Neural cell (in vitro differentiated cells): Measurements from ENCODE around the gene PRKCQ. TPM values are rescaled to one million over a fixed set of nuclear protein-coding genes. Genes with fewer than 3 reads are reported as not detected.

Experiments used
- H2AFZ ChIP-seq: fragments of 200-600, 300-800 bp; sonication (generic), shearing (Covaris generic); 2 replicates; pipeline ENCODE4 v1.6.0; 2014; ENCODE audit warnings: low read depth, mild to moderate bottlenecking, antibody characterized with exemption, low read length, moderate library complexity
- H3F3A ChIP-seq: fragments of 200-600 bp; shearing (Covaris generic); 2 replicates; pipeline ENCODE4 v1.6.1; 2016; ENCODE audit warnings: mild to moderate bottlenecking, moderate library complexity, mixed read lengths, antibody characterized with exemption, low read length; ENCODE audit not compliant: insufficient read depth, poor library complexity, severe bottlenecking
- H3K27ac ChIP-seq: fragments of 200-600, 300-800 bp; sonication (generic), shearing (Covaris generic); 2 replicates; pipeline ENCODE4 v1.5.1; 2014; ENCODE audit warnings: mild to moderate bottlenecking, low read length, moderate library complexity
- H3K27me3 ChIP-seq: fragments of 300-800, 200-600 bp; sonication (generic), shearing (Covaris generic); 2 replicates; pipeline ENCODE4 v1.6.0; 2014; ENCODE audit warnings: mild to moderate bottlenecking, low read depth, low read length, moderate library complexity; ENCODE audit not compliant: insufficient read depth
- H3K36me3 ChIP-seq: fragments of 300-800, 200-600 bp; sonication (generic), shearing (Covaris generic); 2 replicates; pipeline ENCODE4 v1.5.1; 2014; ENCODE audit warnings: mild to moderate bottlenecking, antibody characterized with exemption, low read length, moderate library complexity; ENCODE audit not compliant: insufficient read depth
- H3K4me2 ChIP-seq: fragments of 300-800, 200-600 bp; sonication (generic), shearing (Covaris generic); 2 replicates; pipeline ENCODE4 v1.6.0; 2014; ENCODE audit warnings: mild to moderate bottlenecking, low read length
- H3K4me3 ChIP-seq: fragments of 300-800, 200-600 bp; sonication (generic), shearing (Covaris generic); 2 replicates; pipeline ENCODE4 v1.5.1; 2014; ENCODE audit warnings: mild to moderate bottlenecking, low read length, moderate library complexity
- H3K79me2 ChIP-seq: fragments of 200-600 bp; shearing (Covaris generic); replicated peaks from 2 replicates; pipeline ENCODE4 v1.6.0; 2014; ENCODE audit warnings: mild to moderate bottlenecking, low read length, moderate library complexity; ENCODE audit not compliant: insufficient read depth
- H3K9ac ChIP-seq: fragments of 300-800, 200-600 bp; sonication (generic), shearing (Covaris generic); 2 replicates; pipeline ENCODE4 v1.6.1; 2016; ENCODE audit warnings: mild to moderate bottlenecking, low read length, mixed read lengths
- H3K9me2 ChIP-seq: fragments of 200-600 bp; shearing (Covaris generic); 2 replicates; pipeline ENCODE4 v1.6.1; 2016; ENCODE audit warnings: mild to moderate bottlenecking, low read length, mixed read lengths; ENCODE audit not compliant: insufficient read depth
- H3K9me3 ChIP-seq: fragments of 200-600, 300-800 bp; sonication (generic), shearing (Covaris generic); 2 replicates; pipeline ENCODE4 v1.6.1; 2016; ENCODE audit warnings: mild to moderate bottlenecking, mixed run types, low read length, moderate library complexity, mixed read lengths
- H4K20me1 ChIP-seq: fragments of 200-600 bp; shearing (Covaris generic); 2 replicates; pipeline ENCODE4 v1.6.1; 2016; ENCODE audit warnings: mild to moderate bottlenecking, mixed run types; ENCODE audit not compliant: insufficient read depth
- EP300 ChIP-seq: fragments of 450-650 bp; conservative IDR thresholded peaks from 2 replicates; pipeline ENCODE4 v1.6.1; 2014; ENCODE audit warnings: antibody characterized with exemption, mild to moderate bottlenecking, moderate library complexity; ENCODE audit not compliant: poor library complexity, severe bottlenecking
- EZH2 ChIP-seq: fragments of 200-600, 300-800 bp; shearing (Covaris generic), sonication (generic); IDR thresholded peaks from 2 replicates; pipeline ENCODE4 v1.6.1; 2014; ENCODE audit warnings: antibody characterized with exemption, low read length, borderline replicate concordance, mild to moderate bottlenecking; ENCODE audit not compliant: insufficient read depth, poor library complexity, severe bottlenecking
- MXI1 ChIP-seq: fragments of 450-650 bp; conservative IDR thresholded peaks from 2 replicates; pipeline ENCODE4 v1.6.1; 2014; ENCODE audit warnings: antibody characterized with exemption, mild to moderate bottlenecking; ENCODE audit not compliant: poor library complexity, severe bottlenecking
- POLR2AphosphoS5 ChIP-seq: IDR thresholded peaks from 2 replicates; pipeline ENCODE4 v1.6.1; 2012
- RAD21 ChIP-seq: fragments of 450-650 bp; conservative IDR thresholded peaks from 2 replicates; pipeline ENCODE4 v1.6.1; 2014; ENCODE audit warnings: antibody characterized with exemption, mild to moderate bottlenecking, moderate library complexity
- SMC3 ChIP-seq: fragments of 450-650 bp; conservative IDR thresholded peaks from 2 replicates; pipeline ENCODE4 v1.6.1; 2014; ENCODE audit warnings: antibody characterized with exemption, mild to moderate bottlenecking, moderate library complexity; ENCODE audit not compliant: poor library complexity
- TAF1 ChIP-seq: IDR thresholded peaks from 2 replicates; pipeline ENCODE4 v1.6.1; 2012; ENCODE audit warnings: low read depth
- polyA plus RNA-seq: library from polyadenylated mRNA; depleted of rRNA; stranded (reverse); fragments of >200 nt; gene quantifications from 2 replicates; pipeline ENCODE4 v1.2.3, GENCODE V29; 2014
- TF ChIP-seq, protein P1 (sequence below): IDR thresholded peaks from 2 replicates; pipeline ENCODE4 v1.6.1; 2012; ENCODE audit warnings: borderline replicate concordance
- TF ChIP-seq, protein P2 (sequence below): fragments of 450-650 bp; IDR thresholded peaks from 2 replicates; pipeline ENCODE4 v1.5.1; 2014; ENCODE audit warnings: antibody characterized with exemption, mild to moderate bottlenecking, moderate library complexity; ENCODE audit not compliant: poor library complexity, severe bottlenecking

Gene PRKCQ
- polyA plus RNA-seq, 1 donor from 2014 or later, result 0.61 TPM

DNA sequence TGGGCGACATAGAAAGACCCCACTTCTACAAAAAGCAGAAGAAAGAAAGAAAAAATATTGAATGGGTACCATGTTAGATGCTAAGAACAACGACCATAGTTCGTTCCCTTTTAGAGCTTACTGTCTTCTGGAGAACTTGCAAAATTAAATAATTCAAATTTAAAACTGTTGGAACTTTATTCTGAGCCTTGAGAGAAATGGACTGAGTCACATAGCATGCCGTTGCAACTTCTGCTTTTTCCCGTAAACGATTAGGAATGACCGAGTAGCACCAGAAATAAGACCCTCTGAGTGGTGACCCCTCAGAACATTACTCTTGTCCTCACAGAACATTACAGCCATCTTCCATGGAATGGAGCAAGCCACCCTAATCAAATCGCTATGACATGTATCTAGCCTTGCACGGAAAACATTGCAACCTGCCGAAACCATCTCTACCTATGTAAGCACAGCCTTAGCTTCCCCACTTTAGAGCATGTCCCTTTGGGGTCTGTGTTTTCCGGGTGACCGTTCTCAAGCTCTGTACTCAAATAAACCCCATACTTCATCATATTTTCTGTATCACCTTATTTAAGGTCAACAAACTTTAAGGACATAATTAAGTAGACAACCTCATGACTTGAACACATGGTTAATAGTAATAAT lies 179.1 kb downstream of the PRKCQ start:
- H3K4me3 ChIP-seq, result no peak overlapping the region
- no peak overlapping the region for H3K4me2 ChIP-seq
- no peak overlapping the region for H3K9ac ChIP-seq

DNA sequence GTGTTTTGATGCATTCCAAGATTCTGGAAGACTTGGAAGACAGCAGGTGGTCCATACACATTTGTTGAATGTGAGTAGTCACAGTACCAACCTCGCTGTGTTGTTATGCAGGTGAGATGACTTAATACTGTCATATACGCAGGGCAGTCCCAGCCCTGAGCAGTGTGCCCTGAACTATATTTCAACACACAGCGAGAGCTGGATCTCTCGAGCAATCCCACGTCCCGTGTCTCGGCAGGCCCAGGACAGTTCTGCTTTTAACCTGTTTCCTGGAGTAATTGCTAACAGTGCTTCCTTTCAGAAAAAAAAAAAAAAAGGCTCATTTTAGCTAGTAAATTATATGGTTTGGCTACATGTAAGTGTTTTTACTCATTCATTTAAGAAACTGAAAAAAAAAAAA lies 179.7 kb downstream of the PRKCQ start:
- TF ChIP-seq RAD21 (no peak), MXI1 (no peak), EP300 (no peak), EZH2 (no peak), POLR2AphosphoS5 (no peak)
- Histone ChIP-seq H3K79me2 (no peaks in the 10 kb centered on the region), H3K9ac (no peak overlapping the region), H3K4me3 (no peak overlapping the region), H3K36me3 (no peaks in the 10 kb centered on the region), H2AFZ (no peak overlapping the region), H3K9me2 (no peaks in the 10 kb centered on the region), H3K27ac (no peak overlapping the region), H3F3A (no peaks in the 10 kb centered on the region), H4K20me1 (no peaks in the 10 kb centered on the region), H3K27me3 (no peaks in the 10 kb centered on the region), H3K9me3 (no peaks in the 10 kb centered on the region), H3K4me2 (no peak overlapping the region)

More for the DNA sequence above, 179.1 kb downstream of the PRKCQ start:
- no peaks in the 10 kb centered on the region for H3K79me2 ChIP-seq
- no peaks in the 10 kb centered on the region for H3K36me3 ChIP-seq
- no peaks in the 10 kb centered on the region for H4K20me1 ChIP-seq
- H3K9me2 ChIP-seq, result no peaks in the 10 kb centered on the region
- H3K27ac ChIP-seq, result no peak overlapping the region
- H3K9me3 ChIP-seq, result no peaks in the 10 kb centered on the region
- H2AFZ ChIP-seq, result no peak overlapping the region
- no peaks in the 10 kb centered on the region for H3F3A ChIP-seq
- no peak for TF ChIP-seq MXI1
- TF ChIP-seq, protein P1, sequence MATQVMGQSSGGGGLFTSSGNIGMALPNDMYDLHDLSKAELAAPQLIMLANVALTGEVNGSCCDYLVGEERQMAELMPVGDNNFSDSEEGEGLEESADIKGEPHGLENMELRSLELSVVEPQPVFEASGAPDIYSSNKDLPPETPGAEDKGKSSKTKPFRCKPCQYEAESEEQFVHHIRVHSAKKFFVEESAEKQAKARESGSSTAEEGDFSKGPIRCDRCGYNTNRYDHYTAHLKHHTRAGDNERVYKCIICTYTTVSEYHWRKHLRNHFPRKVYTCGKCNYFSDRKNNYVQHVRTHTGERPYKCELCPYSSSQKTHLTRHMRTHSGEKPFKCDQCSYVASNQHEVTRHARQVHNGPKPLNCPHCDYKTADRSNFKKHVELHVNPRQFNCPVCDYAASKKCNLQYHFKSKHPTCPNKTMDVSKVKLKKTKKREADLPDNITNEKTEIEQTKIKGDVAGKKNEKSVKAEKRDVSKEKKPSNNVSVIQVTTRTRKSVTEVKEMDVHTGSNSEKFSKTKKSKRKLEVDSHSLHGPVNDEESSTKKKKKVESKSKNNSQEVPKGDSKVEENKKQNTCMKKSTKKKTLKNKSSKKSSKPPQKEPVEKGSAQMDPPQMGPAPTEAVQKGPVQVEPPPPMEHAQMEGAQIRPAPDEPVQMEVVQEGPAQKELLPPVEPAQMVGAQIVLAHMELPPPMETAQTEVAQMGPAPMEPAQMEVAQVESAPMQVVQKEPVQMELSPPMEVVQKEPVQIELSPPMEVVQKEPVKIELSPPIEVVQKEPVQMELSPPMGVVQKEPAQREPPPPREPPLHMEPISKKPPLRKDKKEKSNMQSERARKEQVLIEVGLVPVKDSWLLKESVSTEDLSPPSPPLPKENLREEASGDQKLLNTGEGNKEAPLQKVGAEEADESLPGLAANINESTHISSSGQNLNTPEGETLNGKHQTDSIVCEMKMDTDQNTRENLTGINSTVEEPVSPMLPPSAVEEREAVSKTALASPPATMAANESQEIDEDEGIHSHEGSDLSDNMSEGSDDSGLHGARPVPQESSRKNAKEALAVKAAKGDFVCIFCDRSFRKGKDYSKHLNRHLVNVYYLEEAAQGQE, result no peak
- TF ChIP-seq, protein P2, sequence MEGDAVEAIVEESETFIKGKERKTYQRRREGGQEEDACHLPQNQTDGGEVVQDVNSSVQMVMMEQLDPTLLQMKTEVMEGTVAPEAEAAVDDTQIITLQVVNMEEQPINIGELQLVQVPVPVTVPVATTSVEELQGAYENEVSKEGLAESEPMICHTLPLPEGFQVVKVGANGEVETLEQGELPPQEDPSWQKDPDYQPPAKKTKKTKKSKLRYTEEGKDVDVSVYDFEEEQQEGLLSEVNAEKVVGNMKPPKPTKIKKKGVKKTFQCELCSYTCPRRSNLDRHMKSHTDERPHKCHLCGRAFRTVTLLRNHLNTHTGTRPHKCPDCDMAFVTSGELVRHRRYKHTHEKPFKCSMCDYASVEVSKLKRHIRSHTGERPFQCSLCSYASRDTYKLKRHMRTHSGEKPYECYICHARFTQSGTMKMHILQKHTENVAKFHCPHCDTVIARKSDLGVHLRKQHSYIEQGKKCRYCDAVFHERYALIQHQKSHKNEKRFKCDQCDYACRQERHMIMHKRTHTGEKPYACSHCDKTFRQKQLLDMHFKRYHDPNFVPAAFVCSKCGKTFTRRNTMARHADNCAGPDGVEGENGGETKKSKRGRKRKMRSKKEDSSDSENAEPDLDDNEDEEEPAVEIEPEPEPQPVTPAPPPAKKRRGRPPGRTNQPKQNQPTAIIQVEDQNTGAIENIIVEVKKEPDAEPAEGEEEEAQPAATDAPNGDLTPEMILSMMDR, result no peak
- no peak for TF ChIP-seq RAD21
- no peak for TF ChIP-seq SMC3
- no peak for TF ChIP-seq EZH2
- H3K27me3 ChIP-seq, result no peaks in the 10 kb centered on the region

DNA sequence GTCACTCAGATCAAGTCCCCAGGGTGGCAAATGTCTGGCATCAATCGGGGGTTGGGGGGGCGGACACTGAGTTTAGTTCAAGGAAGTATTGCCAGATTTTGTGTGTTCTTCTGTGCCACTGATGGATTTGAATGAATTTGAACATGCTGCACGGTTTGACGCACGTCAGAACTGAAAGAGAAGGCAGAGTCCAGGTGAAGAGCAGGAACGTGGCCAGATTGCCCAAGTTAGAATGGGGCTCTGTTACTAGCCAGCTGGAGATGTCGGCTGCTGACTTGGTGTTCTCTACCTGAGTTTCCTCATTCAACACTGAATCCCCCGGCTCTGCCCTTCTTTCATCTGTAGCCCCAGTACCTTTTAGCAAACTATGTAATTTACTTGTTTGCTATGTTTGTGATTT lies 180.2 kb downstream of the PRKCQ start:
- Histone ChIP-seq H3K36me3 (no peaks in the 10 kb centered on the region), H3K4me2 (no peak overlapping the region), H3K79me2 (no peaks in the 10 kb centered on the region), H3K27ac (no peak overlapping the region), H3K9ac (no peak overlapping the region), H3K9me2 (no peaks in the 10 kb centered on the region), H2AFZ (no peak overlapping the region), H3F3A (no peaks in the 10 kb centered on the region), H3K4me3 (no peak overlapping the region), H3K27me3 (no peaks in the 10 kb centered on the region), H3K9me3 (no peaks in the 10 kb centered on the region), H4K20me1 (no peaks in the 10 kb centered on the region)
- TF ChIP-seq RAD21 (no peak), POLR2AphosphoS5 (no peak), EP300 (no peak), TAF1 (no peak), SMC3 (no peak), MXI1 (no peak), EZH2 (no peak)
- TF ChIP-seq, protein P2, result no peak
- TF ChIP-seq, protein P1, result no peak
